ENCODE data around the gene RNF20.

DNA sequence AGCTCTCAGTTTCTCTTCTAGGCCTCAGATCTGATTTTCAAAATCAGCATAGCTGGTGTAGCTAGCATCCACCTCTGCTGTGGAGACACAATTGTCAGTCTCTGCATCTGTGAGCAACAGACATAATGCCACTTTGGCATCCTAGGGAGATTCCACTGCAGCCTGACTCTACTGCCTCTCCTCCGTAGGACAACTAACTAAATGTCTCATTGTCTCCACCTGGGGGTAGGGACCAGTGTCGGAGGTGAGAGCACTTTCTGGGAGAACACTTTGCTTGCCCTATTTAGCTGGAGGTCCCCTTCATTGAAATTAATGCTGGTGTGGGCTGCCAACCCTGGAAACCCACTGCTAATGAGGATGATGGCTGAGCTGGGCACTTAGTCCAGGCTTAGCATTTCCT lies 59.7 kb downstream of the RNF20 start:
- TF ChIP-seq, protein P1, sequence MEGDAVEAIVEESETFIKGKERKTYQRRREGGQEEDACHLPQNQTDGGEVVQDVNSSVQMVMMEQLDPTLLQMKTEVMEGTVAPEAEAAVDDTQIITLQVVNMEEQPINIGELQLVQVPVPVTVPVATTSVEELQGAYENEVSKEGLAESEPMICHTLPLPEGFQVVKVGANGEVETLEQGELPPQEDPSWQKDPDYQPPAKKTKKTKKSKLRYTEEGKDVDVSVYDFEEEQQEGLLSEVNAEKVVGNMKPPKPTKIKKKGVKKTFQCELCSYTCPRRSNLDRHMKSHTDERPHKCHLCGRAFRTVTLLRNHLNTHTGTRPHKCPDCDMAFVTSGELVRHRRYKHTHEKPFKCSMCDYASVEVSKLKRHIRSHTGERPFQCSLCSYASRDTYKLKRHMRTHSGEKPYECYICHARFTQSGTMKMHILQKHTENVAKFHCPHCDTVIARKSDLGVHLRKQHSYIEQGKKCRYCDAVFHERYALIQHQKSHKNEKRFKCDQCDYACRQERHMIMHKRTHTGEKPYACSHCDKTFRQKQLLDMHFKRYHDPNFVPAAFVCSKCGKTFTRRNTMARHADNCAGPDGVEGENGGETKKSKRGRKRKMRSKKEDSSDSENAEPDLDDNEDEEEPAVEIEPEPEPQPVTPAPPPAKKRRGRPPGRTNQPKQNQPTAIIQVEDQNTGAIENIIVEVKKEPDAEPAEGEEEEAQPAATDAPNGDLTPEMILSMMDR (conservative IDR thresholded peaks at IDR 0.05; ENCODE audit: low read depth, low read length): no peak
- TF ChIP-seq EZH2 (IDR thresholded peaks at IDR 0.05; ENCODE audit: borderline replicate concordance, low read depth, low read length, poor library complexity, severe bottlenecking): no peak

All from A673 (cell line).